ENCODE measurements around the gene VWA3B.
"Not testable (repeated sequence)": the region's sequence is repeated elsewhere in the genome, so short reads cannot be mapped to it uniquely, and the experiment has no call there.

The VWA3B gene

DNA sequence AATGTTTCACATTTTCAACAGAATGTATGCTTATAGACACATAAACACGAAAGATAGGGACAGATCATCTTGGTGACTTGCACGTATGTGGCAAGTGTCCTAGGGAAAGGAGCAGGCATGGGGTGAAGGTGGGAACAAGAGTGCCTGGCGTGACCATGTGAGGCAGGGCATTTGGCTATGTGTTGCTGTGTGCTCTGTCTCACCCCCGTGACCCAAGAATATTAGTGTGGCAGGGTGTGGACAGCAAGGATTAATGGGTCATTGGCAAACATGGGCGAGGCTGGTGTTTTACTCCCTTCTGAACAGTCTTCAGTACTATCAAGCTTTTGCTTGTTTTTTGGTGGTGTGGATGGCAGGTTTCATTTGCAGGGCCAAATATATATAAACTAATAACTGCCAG lies 1.3 kb upstream of the VWA3B start:
- DNase-seq (ENCODE audit: low read depth) = no peak

DNA sequence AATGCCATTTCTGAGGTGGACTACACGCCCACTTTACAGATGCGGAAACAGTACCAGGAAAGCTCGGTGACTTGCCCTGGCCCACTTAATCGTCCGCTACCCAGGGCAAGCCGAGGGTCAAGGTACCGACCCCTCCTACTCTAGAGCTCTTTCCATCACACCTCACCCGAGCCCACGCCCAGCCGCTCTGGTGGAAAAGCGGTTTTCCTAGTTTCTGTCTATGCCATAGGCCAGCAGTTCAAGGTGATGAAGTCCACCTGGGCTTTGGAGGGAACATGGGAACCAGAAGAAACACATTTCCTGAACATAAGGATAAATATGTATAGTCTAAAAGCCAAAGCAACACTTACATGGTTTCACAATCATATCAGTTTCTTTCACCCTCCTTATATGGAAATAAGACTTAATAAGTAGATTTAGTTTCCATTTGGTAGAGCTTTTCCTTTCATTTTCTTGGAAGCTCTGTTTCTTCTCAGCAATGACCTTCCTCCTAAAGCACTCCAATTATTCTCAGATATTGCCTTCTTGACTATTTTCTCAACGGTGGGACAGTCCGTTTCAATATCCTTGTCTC lies 567 bp downstream of the VWA3B start:
- no peak for DNase-seq (ENCODE audit: low read depth)

DNA sequence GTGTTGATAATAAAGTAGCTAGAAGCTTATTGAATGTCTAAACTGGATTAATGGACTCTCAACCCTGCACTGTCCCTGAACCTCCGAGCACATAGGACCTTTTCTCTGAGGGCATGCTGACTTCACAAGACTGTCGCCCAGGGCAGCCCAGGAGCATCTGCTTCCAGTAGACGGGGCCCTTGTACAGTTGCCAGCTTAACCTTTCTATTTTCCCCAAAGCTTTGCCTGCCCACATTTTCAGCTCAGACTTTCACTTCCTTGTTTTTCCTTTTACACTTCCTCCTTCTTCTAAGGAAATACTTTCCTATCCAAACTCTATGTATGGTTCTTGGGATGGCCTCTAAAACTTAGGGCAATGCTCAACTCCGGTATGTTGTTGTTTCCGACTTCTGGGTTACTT lies 1.3 kb downstream of the VWA3B start:
- DNase-seq (ENCODE audit: low read depth) = no peak

DNA sequence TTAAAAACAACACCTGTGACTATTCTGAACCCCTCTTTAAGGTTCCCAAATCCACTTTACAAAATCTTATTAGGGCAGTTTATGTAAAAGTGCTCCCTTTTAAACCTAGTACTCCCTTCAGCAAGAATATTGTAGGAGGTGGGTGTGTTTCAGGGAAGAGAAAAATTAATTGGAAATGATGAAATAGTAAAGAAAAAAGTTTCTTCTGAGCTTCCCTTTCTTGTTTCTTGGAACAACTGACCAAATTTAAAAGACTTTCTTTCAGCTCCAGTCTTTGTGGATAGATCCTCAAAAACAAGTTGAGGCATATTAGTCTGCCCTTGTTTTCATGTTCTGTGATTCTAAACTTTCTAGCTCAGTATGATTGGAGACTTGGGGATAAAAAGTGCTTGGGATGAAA lies 3.0 kb downstream of the VWA3B start:
- DNase-seq (ENCODE audit: low read depth) = no peak

DNA sequence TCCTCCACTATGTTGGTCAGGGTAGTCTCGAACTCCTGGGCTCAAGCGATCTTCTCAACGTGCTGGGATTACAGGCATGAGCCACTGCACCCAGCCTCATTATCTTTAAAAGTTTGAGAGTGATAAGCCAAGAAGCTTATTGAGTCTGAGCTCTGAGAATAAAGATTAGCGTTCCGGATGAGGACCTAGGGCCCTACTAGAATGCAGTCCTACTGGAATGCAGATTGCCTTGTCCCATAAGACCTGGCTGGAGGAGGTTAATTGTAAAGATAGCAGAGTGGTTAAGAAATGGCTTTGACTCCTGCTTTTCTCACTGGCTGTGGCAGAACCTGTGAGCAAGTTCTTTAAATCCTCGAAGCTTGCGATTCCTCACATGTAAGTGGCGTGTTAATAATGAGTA lies 4.0 kb downstream of the VWA3B start:
- DNase-seq (ENCODE audit: low read depth) = no peak

DNA sequence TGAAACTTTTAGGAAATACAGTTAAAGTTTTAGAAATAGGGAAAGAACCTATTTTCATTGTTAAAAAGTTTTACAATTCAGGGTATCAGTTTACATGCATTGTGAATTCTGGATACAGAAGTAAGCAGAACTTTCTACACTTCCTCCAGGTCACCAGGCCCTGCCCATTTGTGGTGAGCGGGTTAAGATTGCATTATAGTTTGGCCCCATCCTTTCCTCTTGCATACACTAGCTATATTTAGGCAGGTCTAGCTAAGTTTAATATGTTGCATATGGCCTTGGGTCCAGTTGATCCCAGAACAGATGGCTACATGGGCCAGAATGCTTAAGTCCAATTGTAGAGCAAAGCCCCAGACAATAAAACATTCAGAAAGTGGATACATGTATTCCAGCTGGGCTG lies 4.8 kb downstream of the VWA3B start:
- no peak for DNase-seq (ENCODE audit: low read depth)

DNA sequence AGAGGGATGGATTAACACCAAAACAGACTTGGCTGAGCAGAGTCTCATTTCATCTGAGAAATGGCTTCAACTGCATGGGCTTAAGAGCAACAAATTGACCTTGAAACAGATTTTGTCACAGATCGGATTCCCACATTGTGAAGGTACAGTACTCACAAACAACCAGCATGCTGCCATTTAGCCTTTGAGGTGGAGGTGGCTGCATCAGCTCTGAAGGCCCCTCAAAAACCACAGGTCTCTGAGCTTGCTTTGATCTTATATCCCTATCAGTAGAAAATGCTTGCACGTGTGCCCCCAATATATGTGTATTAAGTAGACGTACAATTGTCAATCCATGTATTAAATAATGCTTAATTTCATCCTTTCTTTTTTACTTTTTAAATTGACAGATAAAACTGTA lies 6.2 kb downstream of the VWA3B start:
- DNase-seq (ENCODE audit: low read depth) = no peak

DNA sequence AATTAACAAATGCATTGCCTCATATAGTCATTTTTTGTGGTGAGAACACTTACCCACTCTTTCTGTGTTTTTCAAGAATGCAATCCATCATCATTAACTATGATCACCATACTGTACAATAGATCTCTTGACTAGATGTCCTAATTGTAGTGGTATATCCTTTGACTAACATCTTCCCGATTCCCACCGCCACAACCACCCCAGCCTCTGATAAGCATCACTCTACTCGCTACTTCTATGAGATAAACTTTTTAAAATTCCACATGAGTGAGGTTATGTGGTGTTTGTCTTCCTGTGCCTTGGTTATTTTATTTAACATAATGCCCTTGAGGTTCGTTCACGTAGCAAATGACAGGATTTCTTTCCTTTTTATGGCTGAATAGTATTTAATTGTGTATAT lies 6.6 kb downstream of the VWA3B start:
- DNase-seq (ENCODE audit: low read depth) = no peak

DNA sequence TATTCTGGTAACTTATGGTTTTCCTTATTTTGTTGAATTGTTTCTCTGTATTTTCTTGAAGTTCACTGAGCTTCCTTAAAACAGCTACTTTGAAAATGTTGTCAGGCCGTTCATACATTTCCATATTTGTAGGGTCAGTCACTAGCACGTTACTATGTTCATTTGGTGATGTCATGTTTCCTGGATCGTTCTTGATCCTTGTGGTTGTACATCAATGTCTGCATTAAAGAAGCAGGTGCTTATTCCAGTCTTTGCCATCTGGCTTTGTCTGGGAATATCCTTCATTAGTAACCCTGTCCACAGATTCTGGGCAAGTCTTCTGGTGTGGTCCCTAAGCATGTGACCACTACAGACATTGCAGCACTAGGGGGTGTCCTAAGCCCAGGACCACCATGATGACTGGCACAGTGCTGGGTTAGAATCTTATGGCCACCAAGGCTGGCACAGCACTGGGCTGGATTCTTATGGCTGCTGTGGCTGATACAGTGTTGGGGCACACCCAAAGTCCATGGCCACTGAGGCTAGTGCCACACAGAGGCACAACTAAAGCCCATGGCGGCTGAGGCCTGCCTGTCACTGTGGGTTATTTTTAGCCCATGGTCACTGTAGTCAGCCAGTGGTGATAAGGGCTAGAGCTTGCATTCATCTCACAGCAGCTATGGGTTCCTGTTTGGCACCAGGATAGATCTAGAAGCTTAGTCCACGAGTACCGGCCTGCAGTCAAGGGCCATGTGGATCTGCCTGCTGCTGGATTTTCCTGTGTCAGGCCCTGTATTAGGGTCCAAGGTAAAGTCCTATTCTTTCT lies 13.2 kb downstream of the VWA3B start:
- no peak for DNase-seq (ENCODE audit: low read depth)

DNA sequence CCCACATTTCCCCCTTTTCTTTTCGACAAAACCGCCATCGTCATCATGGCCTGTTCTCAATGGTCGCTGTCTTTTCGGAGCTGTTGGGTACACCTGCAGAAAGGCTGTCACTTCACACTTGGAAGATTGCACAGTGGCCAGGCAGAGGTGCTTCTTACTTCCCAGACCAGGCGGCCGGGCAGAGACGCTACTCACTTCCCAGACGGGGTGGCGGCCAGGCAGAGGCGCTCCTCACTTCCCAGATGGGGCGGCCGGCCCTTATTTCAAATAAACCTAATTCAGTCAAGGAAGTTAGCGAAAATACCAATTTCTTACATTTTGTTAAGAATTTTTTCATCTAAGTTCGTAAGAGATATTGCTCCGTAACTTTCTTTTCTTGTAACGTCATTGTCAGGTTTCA lies 15.3 kb downstream of the VWA3B start:
- DNase-seq (ENCODE audit: low read depth) = not testable (repeated sequence)

DNA sequence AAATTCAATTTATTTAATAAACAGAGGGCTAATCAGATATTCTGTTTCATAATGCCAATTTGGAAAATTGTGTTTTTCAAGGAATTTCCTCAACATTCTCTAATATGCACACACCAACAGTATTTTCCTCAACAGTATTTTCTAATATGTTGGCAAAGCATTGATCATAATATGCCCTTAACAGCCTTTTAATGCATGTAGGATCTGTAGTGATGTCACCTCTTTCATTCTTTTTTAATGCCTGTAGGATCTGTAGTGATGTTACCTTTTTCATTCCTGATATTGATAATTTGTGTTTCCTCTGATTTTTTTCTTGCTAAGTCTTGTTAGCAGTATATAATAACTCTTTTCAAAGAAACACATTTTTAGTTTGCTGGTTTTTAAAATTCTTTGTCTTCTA lies 15.9 kb downstream of the VWA3B start:
- DNase-seq (ENCODE audit: low read depth) = no peak

DNA sequence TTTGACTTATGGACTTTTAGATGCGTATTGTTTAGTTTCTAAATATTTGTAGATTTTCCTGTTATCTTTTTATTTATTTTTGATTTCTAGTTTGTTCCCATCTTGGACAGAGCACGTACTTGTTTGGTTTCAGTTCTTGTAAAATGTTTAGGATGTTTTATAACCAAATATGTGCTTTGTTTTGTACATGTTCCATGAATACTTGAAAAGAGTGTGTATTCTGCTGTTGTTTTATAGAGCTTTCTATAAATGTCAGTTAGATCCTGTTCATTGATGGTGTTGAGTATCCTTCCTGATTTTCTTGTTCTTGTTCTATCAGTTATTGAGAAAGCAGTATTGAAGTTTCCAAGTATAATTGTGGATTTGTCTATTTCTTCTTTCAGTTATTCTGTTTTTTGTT lies 21.1 kb downstream of the VWA3B start:
- DNase-seq (ENCODE audit: low read depth) = no peak

DNA sequence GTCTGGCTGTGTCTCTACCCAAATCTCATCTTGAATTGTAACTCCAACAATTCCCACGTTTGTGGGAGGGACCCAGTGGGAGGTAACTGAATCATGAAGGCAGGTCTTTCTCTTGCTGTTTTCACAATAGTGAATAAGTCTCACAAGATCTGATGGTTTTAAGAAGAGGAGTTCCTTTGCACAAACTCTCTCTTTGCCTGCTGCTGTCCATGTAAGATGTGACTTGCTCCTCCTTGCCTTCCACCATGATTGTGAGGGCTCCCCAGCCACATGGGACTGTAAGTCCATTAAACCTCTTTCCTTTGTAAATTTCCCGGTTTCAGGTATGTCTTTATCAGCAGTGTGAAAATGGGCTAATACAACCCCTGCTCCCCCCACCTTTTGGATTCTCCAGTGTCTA lies 23.8 kb downstream of the VWA3B start:
- no peak for DNase-seq (ENCODE audit: low read depth)

DNA sequence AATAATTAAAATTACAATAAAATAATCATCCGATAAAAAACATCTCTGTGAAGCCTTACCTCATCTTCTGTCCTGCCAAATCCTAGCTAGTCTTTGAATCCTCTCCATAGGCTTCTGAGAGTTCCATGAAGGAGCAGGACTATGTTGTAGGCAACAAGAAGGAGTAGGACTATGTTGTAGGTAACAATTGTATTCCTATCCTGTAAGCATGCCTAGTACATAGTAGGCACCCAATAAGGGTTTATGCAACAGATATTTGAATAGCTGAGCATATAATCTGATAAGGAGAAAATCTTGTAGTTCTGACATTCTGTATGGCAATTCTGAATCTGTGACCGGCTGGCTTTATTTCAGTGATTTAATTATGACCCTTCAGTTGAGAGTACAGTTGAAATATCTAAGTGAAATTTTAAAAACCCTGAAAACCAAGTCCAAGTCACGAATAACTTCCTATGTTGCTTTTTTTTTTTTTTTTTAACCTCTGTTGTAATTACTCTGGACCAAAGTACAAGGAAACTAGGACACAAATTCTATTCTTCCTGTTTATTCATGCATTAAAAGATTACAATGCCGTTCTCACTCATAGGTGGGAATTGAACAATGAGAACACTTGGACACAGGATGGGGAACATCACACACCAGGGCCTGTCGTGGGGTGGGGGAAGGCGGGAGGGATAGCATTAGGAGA lies 27.8 kb downstream of the VWA3B start:
- DNase-seq (ENCODE audit: low read depth) = no peak

DNA sequence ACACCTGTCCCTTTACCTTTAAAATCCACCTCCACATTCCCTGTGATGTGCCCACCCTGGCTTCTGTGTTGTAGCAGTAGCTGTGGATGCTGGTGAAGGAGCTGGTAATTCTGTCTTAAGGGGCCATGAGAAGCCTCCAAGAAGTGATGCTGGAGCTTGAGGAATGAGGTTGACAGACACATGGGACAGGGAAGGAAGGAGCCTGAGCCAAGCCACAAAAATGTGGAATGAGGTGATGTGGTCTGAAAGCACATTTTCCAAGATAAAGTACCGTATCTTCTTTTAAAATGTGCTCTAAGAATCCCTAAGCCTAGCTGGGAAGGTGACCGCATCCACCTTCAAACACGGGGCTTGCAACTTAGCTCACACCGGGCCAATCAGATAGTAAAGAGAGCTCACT lies 31.2 kb downstream of the VWA3B start:
- DNase-seq (ENCODE audit: low read depth) = no peak

DNA sequence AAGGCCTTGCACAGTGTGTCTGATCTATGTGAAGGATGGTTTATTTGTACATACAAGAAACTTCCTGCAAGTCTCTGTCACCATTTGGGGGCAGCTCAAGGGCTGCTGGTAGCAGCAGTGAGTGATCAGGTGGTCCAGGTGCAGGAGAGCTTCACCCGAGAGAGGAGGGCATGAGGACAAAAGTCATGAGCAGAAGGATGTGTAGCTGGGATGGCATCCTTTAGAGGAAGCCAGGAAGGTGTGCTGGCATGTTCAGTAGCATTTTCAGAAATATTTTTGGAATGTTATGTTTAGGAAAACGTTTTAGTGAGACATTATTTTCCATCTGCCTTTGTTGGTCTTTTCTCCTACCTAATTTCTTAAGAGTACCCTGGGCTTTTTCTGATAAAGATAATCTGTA lies 31.9 kb downstream of the VWA3B start:
- no peak for DNase-seq (ENCODE audit: low read depth)

DNA sequence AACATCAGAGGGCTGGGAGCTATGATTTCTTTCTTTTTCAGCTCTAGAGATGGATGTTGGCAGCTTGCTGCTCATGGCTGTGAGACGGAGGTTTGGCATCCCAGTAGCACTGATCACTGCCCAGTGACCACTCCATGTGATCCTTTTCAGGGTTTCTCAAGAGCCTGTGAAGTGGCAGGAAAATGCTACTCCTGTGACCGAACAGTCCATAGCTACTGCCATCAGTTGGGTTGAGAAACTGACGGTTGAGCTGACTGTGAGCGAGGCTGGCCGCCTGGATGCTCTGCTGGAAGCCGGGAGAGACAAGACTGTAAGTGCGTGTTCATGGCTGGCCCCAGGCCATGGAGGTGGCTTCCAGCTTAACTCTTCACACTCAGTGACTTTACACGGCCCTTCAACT lies 34.2 kb downstream of the VWA3B start:
- DNase-seq (ENCODE audit: low read depth) = no peak

DNA sequence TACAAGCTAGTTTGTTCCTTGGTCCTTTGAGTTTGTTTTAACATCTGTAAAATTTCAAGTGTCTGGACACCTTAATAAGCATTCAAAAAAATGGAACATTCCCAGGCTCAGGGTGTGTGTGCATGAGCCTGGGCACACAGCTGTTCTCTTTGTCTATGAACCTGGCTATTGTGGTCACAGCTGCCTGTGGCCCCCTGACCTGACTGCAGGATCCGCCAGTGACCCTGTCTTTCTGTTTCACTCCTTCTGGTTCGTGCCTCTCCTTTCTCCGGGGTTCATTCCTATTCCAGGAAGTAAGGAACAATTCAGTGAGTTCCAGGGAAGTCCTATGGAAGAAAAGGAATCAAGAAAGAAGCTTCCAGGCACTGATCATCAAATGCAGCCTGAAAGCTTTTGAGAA lies 35.6 kb downstream of the VWA3B start:
- DNase-seq (ENCODE audit: low read depth) = no peak

DNA sequence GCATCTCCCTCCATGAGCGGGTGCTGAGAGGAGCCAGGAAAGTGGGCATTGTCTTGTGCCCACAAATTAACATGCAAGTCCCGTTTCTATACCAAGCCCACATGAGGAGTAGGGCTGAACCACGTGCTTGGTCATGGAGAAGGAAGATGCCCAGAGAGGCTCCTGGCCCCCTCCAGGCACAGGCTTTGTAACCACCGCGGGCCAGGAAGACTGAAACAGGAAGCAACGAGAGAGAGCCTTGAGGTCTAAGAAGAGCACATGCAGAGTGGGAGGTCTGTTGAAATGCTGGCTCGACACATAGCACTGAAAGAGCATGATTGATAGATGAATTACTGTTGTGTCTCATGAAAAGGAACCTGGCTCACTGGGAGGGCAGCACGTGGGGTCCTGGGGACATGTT lies 36.3 kb downstream of the VWA3B start:
- no peak for DNase-seq (ENCODE audit: low read depth)

DNA sequence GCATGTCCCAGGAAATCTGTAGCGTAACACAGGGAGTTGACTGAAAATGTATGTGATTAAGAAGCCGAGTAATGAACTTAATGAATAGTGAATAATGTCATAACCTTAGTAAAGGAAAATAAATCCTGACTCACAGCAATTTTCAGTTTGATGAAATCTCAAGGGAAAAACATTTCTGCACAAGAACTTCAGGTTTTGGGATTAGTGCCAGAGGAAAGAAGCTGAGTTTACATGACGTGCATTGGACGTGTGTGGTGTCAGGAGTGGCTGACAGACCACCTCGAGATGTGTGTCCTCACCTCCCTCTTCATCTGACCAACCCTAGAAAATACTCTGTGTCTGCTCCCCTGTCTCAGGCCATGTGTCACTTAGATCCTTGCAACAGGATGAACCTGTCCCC lies 39.1 kb downstream of the VWA3B start:
- no peak for DNase-seq (ENCODE audit: low read depth)

DNA sequence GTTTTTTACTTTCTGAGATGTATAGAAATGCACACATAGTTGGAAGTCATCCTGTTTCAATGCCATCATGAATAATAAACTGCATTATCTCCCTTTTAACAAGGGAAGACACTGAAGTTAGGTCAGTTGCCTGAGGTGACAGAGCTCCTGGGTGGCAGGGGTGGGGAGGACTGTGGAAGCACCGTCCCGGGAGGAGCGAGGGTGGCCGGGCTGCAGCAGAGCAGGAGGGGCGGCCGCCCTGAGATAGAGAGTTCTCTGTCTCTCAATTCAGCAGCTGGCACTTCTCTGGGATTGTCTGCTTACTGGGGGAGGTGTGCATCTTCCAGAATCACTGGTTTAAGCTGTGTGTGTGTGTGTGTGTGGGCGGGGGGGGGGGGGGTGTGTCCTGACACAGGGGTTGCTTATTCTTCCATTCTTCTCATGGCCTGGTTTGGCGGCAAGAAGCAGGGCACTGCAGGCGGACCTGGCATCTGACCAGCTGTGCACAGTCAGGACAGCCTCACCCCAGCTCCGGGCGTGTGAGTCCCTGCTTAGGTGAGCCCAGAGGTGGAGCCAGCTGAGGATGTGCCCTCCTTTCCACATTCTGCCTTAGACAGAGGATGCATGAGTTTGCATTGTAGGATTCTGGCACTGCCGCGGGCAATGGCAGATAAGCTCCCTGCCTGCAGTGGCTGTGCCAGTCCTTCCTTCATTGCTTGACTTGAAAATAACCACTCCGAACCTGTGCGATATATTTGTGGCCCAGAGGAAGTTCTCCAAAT lies 40.4 kb downstream of the VWA3B start:
- DNase-seq (ENCODE audit: low read depth) = no peak

DNA sequence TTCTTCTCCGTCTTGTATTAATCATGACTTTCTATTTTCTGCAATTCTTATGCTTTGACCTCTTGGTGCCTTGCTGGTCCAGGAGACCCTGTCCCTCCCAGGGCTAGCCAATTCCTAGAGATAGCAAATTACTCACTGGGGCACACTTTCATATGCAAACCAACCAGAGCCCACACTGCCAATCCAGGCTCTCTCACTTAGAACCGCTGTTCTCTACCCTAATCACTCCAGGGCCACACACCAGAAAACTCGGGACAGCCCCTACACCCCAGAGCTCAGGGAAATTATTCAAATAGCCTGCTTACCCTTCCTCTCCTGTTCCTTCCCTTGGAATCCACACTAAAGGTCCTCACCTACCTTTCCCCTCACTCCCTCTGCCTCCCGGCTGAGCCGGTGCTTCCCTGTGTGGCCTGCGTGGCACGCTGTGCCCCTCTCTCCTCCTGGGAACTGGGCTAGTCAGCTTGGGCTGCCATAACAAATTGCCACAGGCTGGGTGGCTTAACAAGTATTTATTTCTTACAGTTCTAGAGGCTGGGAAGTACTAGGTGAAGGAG lies 41.7 kb downstream of the VWA3B start:
- DNase-seq (ENCODE audit: low read depth) = no peak

DNA sequence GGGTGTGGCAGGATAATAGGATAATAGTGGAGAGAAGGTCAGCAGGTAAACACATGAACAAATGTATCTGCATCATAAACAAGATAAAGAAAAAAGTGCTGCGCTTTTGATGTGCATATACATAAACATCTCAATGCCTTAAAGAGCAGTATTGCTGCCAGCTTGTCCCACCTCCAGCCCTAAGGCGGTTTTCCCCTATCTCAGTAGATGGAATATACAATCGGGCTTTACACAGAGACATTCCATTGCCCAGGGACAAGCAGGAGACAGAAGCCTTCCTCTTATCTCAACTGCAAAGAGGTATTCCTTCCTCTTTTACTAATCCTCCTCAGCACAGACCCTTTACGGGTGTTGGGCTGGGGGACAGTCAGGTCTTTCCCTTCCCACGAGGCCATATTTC lies 43.1 kb downstream of the VWA3B start:
- DNase-seq (ENCODE audit: low read depth) = not testable (repeated sequence)
